GM12873 (cell line): ENCODE measurements around the gene MPPED1.

Source experiments
- CTCF ChIP-seq: IDR thresholded peaks from 2 replicates; pipeline ENCODE4 v1.5.1; 2012; ENCODE audit warnings: low read depth, mild to moderate bottlenecking, moderate library complexity, low read length, control low read depth; ENCODE audit not compliant: insufficient read depth; ENCODE audit errors: missing control alignments

The MPPED1 gene

GRCh38 chr22:43376765-43377547 lies 34.9 kb upstream of the MPPED1 start:
- no peak for TF ChIP-seq CTCF

GRCh38 chr22:43377548-43377895 lies 34.3 kb upstream of the MPPED1 start:
- TF ChIP-seq CTCF = no peak

- no peak for TF ChIP-seq CTCF
Observed at GRCh38 chr22:43377896-43378704, 33.7 kb upstream of the MPPED1 start.

GRCh38 chr22:43381693-43382092 lies 30.1 kb upstream of the MPPED1 start:
- TF ChIP-seq CTCF = no peak

- no peak for TF ChIP-seq CTCF
Observed at GRCh38 chr22:43384863-43385262, 27.0 kb upstream of the MPPED1 start.

- peak; percentile 92 for TF ChIP-seq CTCF
Observed at GRCh38 chr22:43385770-43386641, 25.8 kb upstream of the MPPED1 start.

GRCh38 chr22:43387815-43388214 lies 24.0 kb upstream of the MPPED1 start:
- TF ChIP-seq CTCF = no peak
